Neural cell (in vitro differentiated cells): ENCODE data around the gene BANP. TPM values are rescaled to one million over a fixed set of nuclear protein-coding genes. Genes with fewer than 3 reads are reported as not detected.

ENCODE experiments used
- H2AFZ ChIP-seq: fragments of 200-600, 300-800 bp; sonication (generic), shearing (Covaris generic); 2 replicates; pipeline ENCODE4 v1.6.0; 2014; ENCODE audit warnings: low read depth, mild to moderate bottlenecking, antibody characterized with exemption, low read length, moderate library complexity
- H3F3A ChIP-seq: fragments of 200-600 bp; shearing (Covaris generic); 2 replicates; pipeline ENCODE4 v1.6.1; 2016; ENCODE audit warnings: mild to moderate bottlenecking, moderate library complexity, mixed read lengths, antibody characterized with exemption, low read length; ENCODE audit not compliant: insufficient read depth, poor library complexity, severe bottlenecking
- H3K27ac ChIP-seq: fragments of 200-600, 300-800 bp; sonication (generic), shearing (Covaris generic); 2 replicates; pipeline ENCODE4 v1.5.1; 2014; ENCODE audit warnings: mild to moderate bottlenecking, low read length, moderate library complexity
- H3K27me3 ChIP-seq: fragments of 300-800, 200-600 bp; sonication (generic), shearing (Covaris generic); 2 replicates; pipeline ENCODE4 v1.6.0; 2014; ENCODE audit warnings: mild to moderate bottlenecking, low read depth, low read length, moderate library complexity; ENCODE audit not compliant: insufficient read depth
- H3K36me3 ChIP-seq: fragments of 300-800, 200-600 bp; sonication (generic), shearing (Covaris generic); 2 replicates; pipeline ENCODE4 v1.5.1; 2014; ENCODE audit warnings: mild to moderate bottlenecking, antibody characterized with exemption, low read length, moderate library complexity; ENCODE audit not compliant: insufficient read depth
- H3K4me2 ChIP-seq: fragments of 300-800, 200-600 bp; sonication (generic), shearing (Covaris generic); 2 replicates; pipeline ENCODE4 v1.6.0; 2014; ENCODE audit warnings: mild to moderate bottlenecking, low read length
- H3K4me3 ChIP-seq: fragments of 300-800, 200-600 bp; sonication (generic), shearing (Covaris generic); 2 replicates; pipeline ENCODE4 v1.5.1; 2014; ENCODE audit warnings: mild to moderate bottlenecking, low read length, moderate library complexity
- H3K79me2 ChIP-seq: fragments of 200-600 bp; shearing (Covaris generic); replicated peaks from 2 replicates; pipeline ENCODE4 v1.6.0; 2014; ENCODE audit warnings: mild to moderate bottlenecking, low read length, moderate library complexity; ENCODE audit not compliant: insufficient read depth
- H3K9ac ChIP-seq: fragments of 300-800, 200-600 bp; sonication (generic), shearing (Covaris generic); 2 replicates; pipeline ENCODE4 v1.6.1; 2016; ENCODE audit warnings: mild to moderate bottlenecking, low read length, mixed read lengths
- H3K9me2 ChIP-seq: fragments of 200-600 bp; shearing (Covaris generic); 2 replicates; pipeline ENCODE4 v1.6.1; 2016; ENCODE audit warnings: mild to moderate bottlenecking, low read length, mixed read lengths; ENCODE audit not compliant: insufficient read depth
- H3K9me3 ChIP-seq: fragments of 200-600, 300-800 bp; sonication (generic), shearing (Covaris generic); 2 replicates; pipeline ENCODE4 v1.6.1; 2016; ENCODE audit warnings: mild to moderate bottlenecking, mixed run types, low read length, moderate library complexity, mixed read lengths
- H4K20me1 ChIP-seq: fragments of 200-600 bp; shearing (Covaris generic); 2 replicates; pipeline ENCODE4 v1.6.1; 2016; ENCODE audit warnings: mild to moderate bottlenecking, mixed run types; ENCODE audit not compliant: insufficient read depth
- EP300 ChIP-seq: fragments of 450-650 bp; conservative IDR thresholded peaks from 2 replicates; pipeline ENCODE4 v1.6.1; 2014; ENCODE audit warnings: antibody characterized with exemption, mild to moderate bottlenecking, moderate library complexity; ENCODE audit not compliant: poor library complexity, severe bottlenecking
- EZH2 ChIP-seq: fragments of 200-600, 300-800 bp; shearing (Covaris generic), sonication (generic); IDR thresholded peaks from 2 replicates; pipeline ENCODE4 v1.6.1; 2014; ENCODE audit warnings: antibody characterized with exemption, low read length, borderline replicate concordance, mild to moderate bottlenecking; ENCODE audit not compliant: insufficient read depth, poor library complexity, severe bottlenecking
- MXI1 ChIP-seq: fragments of 450-650 bp; conservative IDR thresholded peaks from 2 replicates; pipeline ENCODE4 v1.6.1; 2014; ENCODE audit warnings: antibody characterized with exemption, mild to moderate bottlenecking; ENCODE audit not compliant: poor library complexity, severe bottlenecking
- POLR2AphosphoS5 ChIP-seq: IDR thresholded peaks from 2 replicates; pipeline ENCODE4 v1.6.1; 2012
- RAD21 ChIP-seq: fragments of 450-650 bp; conservative IDR thresholded peaks from 2 replicates; pipeline ENCODE4 v1.6.1; 2014; ENCODE audit warnings: antibody characterized with exemption, mild to moderate bottlenecking, moderate library complexity
- SMC3 ChIP-seq: fragments of 450-650 bp; conservative IDR thresholded peaks from 2 replicates; pipeline ENCODE4 v1.6.1; 2014; ENCODE audit warnings: antibody characterized with exemption, mild to moderate bottlenecking, moderate library complexity; ENCODE audit not compliant: poor library complexity
- TAF1 ChIP-seq: IDR thresholded peaks from 2 replicates; pipeline ENCODE4 v1.6.1; 2012; ENCODE audit warnings: low read depth
- polyA plus RNA-seq: library from polyadenylated mRNA; depleted of rRNA; stranded (reverse); fragments of >200 nt; gene quantifications from 2 replicates; pipeline ENCODE4 v1.2.3, GENCODE V29; 2014
- TF ChIP-seq, protein P1 (sequence below): fragments of 450-650 bp; IDR thresholded peaks from 2 replicates; pipeline ENCODE4 v1.5.1; 2014; ENCODE audit warnings: antibody characterized with exemption, mild to moderate bottlenecking, moderate library complexity; ENCODE audit not compliant: poor library complexity, severe bottlenecking
- TF ChIP-seq, protein P2 (sequence below): IDR thresholded peaks from 2 replicates; pipeline ENCODE4 v1.6.1; 2012; ENCODE audit warnings: borderline replicate concordance

The BANP gene
- polyA plus RNA-seq, 1 donor from 2014 or later, result 20.6 TPM

DNA sequence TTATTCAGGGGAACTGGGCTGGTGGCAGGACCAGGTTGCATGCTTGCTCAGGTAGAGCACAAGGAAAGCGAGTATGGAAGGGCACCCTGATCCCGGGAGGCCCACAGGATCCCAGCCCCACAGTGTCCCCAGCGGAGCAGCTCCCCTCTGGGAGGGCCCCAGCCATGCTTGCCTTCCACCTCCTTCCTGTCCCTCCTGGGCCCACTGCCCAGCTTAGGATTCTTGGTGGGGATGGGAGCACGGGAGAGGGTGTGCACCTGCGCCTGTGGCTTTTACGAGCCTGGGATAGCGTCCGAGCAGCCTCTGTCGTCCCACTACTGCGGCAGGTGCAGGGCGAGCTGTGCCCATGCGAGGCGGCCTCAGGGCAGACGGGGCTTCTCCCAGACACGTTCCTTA, 114.5 kb downstream of the BANP start:
- Histone ChIP-seq H3K27me3 (no peaks in the 10 kb centered on the region), H3K4me3 (no peak overlapping the region), H3K9me2 (no peaks in the 10 kb centered on the region), H3F3A (no peaks in the 10 kb centered on the region), H3K79me2 (no peaks in the 10 kb centered on the region), H3K36me3 (no peaks in the 10 kb centered on the region), H3K9ac (no peak overlapping the region), H3K27ac (no peak overlapping the region), H4K20me1 (no peaks in the 10 kb centered on the region), H3K9me3 (no peaks in the 10 kb centered on the region), H3K4me2 (no peak overlapping the region), H2AFZ (no peak overlapping the region)
- TF ChIP-seq MXI1, result no peak
- no peak for TF ChIP-seq EP300
- no peak for TF ChIP-seq POLR2AphosphoS5
- no peak for TF ChIP-seq TAF1
- TF ChIP-seq RAD21, result no peak
- TF ChIP-seq EZH2, result no peak
- TF ChIP-seq, protein P1, sequence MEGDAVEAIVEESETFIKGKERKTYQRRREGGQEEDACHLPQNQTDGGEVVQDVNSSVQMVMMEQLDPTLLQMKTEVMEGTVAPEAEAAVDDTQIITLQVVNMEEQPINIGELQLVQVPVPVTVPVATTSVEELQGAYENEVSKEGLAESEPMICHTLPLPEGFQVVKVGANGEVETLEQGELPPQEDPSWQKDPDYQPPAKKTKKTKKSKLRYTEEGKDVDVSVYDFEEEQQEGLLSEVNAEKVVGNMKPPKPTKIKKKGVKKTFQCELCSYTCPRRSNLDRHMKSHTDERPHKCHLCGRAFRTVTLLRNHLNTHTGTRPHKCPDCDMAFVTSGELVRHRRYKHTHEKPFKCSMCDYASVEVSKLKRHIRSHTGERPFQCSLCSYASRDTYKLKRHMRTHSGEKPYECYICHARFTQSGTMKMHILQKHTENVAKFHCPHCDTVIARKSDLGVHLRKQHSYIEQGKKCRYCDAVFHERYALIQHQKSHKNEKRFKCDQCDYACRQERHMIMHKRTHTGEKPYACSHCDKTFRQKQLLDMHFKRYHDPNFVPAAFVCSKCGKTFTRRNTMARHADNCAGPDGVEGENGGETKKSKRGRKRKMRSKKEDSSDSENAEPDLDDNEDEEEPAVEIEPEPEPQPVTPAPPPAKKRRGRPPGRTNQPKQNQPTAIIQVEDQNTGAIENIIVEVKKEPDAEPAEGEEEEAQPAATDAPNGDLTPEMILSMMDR, result no peak
- TF ChIP-seq, protein P2, sequence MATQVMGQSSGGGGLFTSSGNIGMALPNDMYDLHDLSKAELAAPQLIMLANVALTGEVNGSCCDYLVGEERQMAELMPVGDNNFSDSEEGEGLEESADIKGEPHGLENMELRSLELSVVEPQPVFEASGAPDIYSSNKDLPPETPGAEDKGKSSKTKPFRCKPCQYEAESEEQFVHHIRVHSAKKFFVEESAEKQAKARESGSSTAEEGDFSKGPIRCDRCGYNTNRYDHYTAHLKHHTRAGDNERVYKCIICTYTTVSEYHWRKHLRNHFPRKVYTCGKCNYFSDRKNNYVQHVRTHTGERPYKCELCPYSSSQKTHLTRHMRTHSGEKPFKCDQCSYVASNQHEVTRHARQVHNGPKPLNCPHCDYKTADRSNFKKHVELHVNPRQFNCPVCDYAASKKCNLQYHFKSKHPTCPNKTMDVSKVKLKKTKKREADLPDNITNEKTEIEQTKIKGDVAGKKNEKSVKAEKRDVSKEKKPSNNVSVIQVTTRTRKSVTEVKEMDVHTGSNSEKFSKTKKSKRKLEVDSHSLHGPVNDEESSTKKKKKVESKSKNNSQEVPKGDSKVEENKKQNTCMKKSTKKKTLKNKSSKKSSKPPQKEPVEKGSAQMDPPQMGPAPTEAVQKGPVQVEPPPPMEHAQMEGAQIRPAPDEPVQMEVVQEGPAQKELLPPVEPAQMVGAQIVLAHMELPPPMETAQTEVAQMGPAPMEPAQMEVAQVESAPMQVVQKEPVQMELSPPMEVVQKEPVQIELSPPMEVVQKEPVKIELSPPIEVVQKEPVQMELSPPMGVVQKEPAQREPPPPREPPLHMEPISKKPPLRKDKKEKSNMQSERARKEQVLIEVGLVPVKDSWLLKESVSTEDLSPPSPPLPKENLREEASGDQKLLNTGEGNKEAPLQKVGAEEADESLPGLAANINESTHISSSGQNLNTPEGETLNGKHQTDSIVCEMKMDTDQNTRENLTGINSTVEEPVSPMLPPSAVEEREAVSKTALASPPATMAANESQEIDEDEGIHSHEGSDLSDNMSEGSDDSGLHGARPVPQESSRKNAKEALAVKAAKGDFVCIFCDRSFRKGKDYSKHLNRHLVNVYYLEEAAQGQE, result no peak
- no peak for TF ChIP-seq SMC3

DNA sequence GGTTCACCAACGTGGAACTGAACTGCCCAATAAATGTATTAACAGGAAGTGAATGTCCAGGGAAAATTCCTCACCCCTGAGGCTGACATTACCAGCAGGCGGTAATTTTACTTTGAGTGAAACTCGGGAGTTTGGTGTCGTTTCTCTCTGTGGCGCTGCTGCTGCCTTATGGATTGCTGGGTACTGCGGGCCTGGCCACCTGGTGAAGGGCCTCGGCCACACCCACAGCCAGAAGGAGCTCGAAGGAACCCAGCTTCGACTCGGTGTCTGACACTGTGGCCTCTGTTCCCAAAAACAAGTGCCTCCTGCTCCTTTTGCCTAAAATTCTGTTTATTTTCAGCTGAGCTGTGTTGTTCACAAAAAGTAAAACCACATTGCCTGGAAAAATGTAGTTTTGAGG, 115.0 kb downstream of the BANP start:
- Histone ChIP-seq H3K9ac (no peak overlapping the region), H3K9me3 (no peaks in the 10 kb centered on the region), H3K27me3 (no peaks in the 10 kb centered on the region), H3K36me3 (no peaks in the 10 kb centered on the region), H3K4me2 (no peak overlapping the region), H4K20me1 (no peaks in the 10 kb centered on the region), H3F3A (no peaks in the 10 kb centered on the region), H3K4me3 (no peak overlapping the region), H2AFZ (no peak overlapping the region), H3K27ac (no peak overlapping the region), H3K79me2 (no peaks in the 10 kb centered on the region), H3K9me2 (no peaks in the 10 kb centered on the region)
- TF ChIP-seq, protein P1, result no peak
- TF ChIP-seq SMC3 (no peak), EP300 (no peak), EZH2 (no peak), MXI1 (no peak), RAD21 (no peak), POLR2AphosphoS5 (no peak), TAF1 (no peak)
- TF ChIP-seq, protein P2, result no peak
